ENCODE measurements around the gene IRF2BP2. TPM values are rescaled to one million over a fixed set of nuclear protein-coding genes. Genes with fewer than 3 reads are reported as not detected.

Gene IRF2BP2
- total and polyA plus RNA-seq, 2 donors (not counting 1 experiment from before 2014, with no cell fraction given): 126 to 255 TPM

DNA sequence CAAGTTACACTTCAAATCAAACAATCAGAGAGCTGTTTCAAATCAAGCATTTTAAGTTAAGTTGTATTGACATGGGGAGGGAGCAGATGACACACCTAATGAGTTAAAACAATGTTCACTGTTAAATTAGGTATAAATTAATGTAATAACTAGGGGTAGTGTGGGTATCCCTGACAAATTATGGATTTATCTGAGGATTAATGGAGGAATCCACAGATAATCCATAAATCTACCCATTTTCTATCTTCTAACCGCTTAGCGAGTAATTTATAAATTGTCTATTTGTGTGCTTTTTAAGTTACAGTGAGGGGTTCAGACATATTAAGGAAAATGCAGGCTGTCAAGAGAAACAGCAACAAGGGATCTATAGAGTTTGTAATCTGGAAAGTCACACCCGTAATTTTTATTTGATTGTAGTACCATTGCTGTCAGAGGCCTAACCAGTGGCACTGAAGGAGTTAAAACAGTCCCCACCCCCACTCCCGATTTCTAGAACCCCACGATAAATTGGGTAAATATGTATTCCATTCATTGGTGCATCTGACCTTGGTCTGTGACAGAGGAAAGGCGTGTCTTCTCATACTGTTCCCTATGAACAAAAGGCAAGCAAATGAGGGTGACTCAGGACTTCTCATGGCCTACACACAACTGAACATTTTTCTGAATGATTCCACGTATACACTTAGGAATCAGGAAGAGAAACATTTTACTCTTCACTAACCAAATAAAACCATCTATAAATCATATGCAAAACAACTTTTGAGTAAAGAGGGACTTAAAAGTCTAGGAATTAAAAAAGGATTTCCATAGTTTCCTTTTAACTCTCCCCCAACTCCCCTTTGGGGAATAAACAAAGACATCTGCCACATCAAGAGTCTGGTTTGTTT, 7.4 kb downstream of the IRF2BP2 start:
- Mint-ChIP-seq H3K4me1 (peaks cover 76% of the 10 kb centered on the region), H3K27me3 (no peaks in the 10 kb centered on the region), H3K4me3 (peak overlapping the region; percentile 77), H3K9me3 (ENCODE audit: insufficient read depth) (no peaks in the 10 kb centered on the region), H3K27ac (peak overlapping the region; percentile 75)
- peak overlapping the region; percentile 3 to 93 for H3K27ac ChIP-seq (ENCODE audit: low read length in 2 of 2)
- H4K20me1 ChIP-seq (ENCODE audit: control insufficient read depth, insufficient read depth, low read length, poor library complexity, severe bottlenecking): peaks cover 16% of the 10 kb centered on the region
- peaks cover 0 to 7% of the 10 kb centered on the region in 2 experiments for H3K36me3 ChIP-seq (replicated peaks in 1 of 2; ENCODE audit: control extremely low read depth in 1 of 2, control insufficient read depth in 1 of 2, extremely low read depth in 1 of 2, insufficient read depth in 2 of 2, low read length in 1 of 2)
- ChIA-PET CTCF (interaction anchor here (2.8 to 10.9 kb wide), 4 partner anchors 9 to 481 kb away, joined by 13 to 157 read pairs (median 43); partner anchors contain the start of gene IRF2BP2), POLR2A (interaction anchor here (1.5 to 4.0 kb wide), 2 partner anchors 9 to 481 kb away, joined by 3 to 50 read pairs; partner anchors contain the start of gene IRF2BP2)
- H3K79me2 ChIP-seq (ENCODE audit: control insufficient read depth, insufficient read depth, low read length): peaks cover 58% of the 10 kb centered on the region
- no peak overlapping the region for H2AFZ ChIP-seq (ENCODE audit: insufficient read depth, low read depth, low read length, poor library complexity, severe bottlenecking)
- intact Hi-C loops (cut with micrococcal nuclease): no loop called here
- H3K9me3 ChIP-seq (ENCODE audit: control extremely low read depth in 1 of 3, control insufficient read depth in 2 of 3, insufficient read depth in 1 of 3, low read length in 2 of 3): peaks cover 0 to 4% (median 1%) of the 10 kb centered on the region in 3 donors
- WGBS (ENCODE audit: insufficient coverage): 25% methylated on average over 2 of the region's 7 CpGs
- DNase-seq: peak; percentile 50
- H3K4me3 ChIP-seq (ENCODE audit: control extremely low read depth in 1 of 5, extremely low read depth in 1 of 5, insufficient read depth in 1 of 5, low read depth in 2 of 5, low read length in 4 of 5): peak overlapping the region in 1 of 5 experiments; percentile 6
- H3K27me3 ChIP-seq (replicated peaks in 1 of 4; ENCODE audit: control extremely low read depth in 1 of 4, control insufficient read depth in 3 of 4, insufficient read depth in 4 of 4, low read length in 3 of 4): no peaks in the 10 kb centered on the region
- peaks cover 76 to 81% of the 10 kb centered on the region in 2 donors for H3K4me1 ChIP-seq (ENCODE audit: control insufficient read depth in 2 of 2, insufficient read depth in 2 of 2, low read length in 2 of 2)
- no peak for ATAC-seq (ENCODE audit: low read depth)
- TF ChIP-seq, protein P1, sequence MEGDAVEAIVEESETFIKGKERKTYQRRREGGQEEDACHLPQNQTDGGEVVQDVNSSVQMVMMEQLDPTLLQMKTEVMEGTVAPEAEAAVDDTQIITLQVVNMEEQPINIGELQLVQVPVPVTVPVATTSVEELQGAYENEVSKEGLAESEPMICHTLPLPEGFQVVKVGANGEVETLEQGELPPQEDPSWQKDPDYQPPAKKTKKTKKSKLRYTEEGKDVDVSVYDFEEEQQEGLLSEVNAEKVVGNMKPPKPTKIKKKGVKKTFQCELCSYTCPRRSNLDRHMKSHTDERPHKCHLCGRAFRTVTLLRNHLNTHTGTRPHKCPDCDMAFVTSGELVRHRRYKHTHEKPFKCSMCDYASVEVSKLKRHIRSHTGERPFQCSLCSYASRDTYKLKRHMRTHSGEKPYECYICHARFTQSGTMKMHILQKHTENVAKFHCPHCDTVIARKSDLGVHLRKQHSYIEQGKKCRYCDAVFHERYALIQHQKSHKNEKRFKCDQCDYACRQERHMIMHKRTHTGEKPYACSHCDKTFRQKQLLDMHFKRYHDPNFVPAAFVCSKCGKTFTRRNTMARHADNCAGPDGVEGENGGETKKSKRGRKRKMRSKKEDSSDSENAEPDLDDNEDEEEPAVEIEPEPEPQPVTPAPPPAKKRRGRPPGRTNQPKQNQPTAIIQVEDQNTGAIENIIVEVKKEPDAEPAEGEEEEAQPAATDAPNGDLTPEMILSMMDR (IDR thresholded peaks at IDR 0.05): no peak
- peak overlapping the region; percentile 14 for H3K9ac ChIP-seq (ENCODE audit: low read length)
- H3K4me2 ChIP-seq (replicated peaks; ENCODE audit: low read depth, low read length, poor library complexity, severe bottlenecking): peak overlapping the region; percentile 93
